Activated naive CD4-positive, alpha-beta T cell treated with anti-CD3 and anti-CD28 coated beads, Interleukin-2, amount 50 U/mL, for 72 hours (primary cell): ENCODE results near the gene LRTM2. TPM values are rescaled to one million over a fixed set of nuclear protein-coding genes. Genes with fewer than 3 reads are reported as not detected.

Source experiments
- ATAC-seq, 2 donors: fragments of 150-1000 bp; cut with Tn5 transposase; 2 replicates each; pipeline ENCODE4 v1.10.0; 2021; ENCODE audit warnings: mild to moderate bottlenecking in 2 of 2, moderate library complexity in 2 of 2
- DNase-seq, 2 donors: peaks; one replicate each; pipeline ENCODE4 v3.0.0; 2021 to 2022; ENCODE audit warnings: low spot score in 2 of 2
- H3K27ac Mint-ChIP-seq, 2 donors: one replicate each; pipeline ENCODE4 v1.8.0; 2022; ENCODE audit warnings: mild to moderate bottlenecking in 2 of 2, mixed read lengths in 2 of 2
- H3K36me3 Mint-ChIP-seq, 2 donors: one replicate each; pipeline ENCODE4 v1.8.0; 2022; ENCODE audit warnings: mixed read lengths in 2 of 2
- H3K9me3 Mint-ChIP-seq, 2 donors: one replicate each; pipeline ENCODE4 v1.8.0; 2022; ENCODE audit warnings: mixed read lengths in 2 of 2
- total RNA-seq, 2 donors: library from RNA; stranded (reverse); gene quantifications; one replicate each; pipeline ENCODE4 v1.2.3, GENCODE V29; 2022

The LRTM2 gene
- total RNA-seq, 2 donors from 2014 or later, result not detected

GRCh38 chr12:1795785-1796514 is 24.4 kb upstream of the LRTM2 start:
- ATAC-seq, result peak; percentile 96 to 97
- peak; percentile 94 to 98 for DNase-seq
- Mint-ChIP-seq H3K27ac (peak overlapping the region; percentile 92 to 94), H3K9me3 (no peaks in the 10 kb centered on the region), H3K36me3 (no peaks in the 10 kb centered on the region)

DNA sequence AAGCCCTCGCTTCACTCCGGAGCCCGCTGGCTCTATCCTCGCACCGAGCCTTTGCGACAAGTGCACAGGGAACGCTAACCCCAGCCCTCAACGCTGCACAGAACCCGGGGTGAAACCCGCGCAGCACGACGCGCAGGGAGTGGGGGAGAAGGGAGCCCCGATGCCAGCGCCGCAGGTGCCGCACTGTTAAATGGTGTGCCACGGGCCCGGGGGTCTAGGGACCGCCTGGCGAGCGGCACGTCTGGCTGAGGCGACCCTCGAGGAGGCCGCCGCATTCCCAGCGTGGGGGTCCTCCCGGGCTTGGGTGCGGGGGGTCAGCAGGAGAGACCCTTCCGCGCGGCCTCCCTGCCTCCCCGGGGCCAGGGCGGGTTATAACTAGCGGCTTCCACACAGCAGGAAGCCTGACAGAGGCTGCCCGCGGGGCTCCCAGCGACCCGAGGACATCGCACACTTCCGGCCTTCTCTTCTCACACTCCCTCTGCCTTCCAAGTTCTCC is 23.8 kb upstream of the LRTM2 start:
- DNase-seq, result peak; percentile 58 to 73
- peak; percentile 39 to 57 for ATAC-seq
- Mint-ChIP-seq H3K27ac (peak overlapping the region; percentile 92 to 94), H3K9me3 (no peaks in the 10 kb centered on the region), H3K36me3 (no peaks in the 10 kb centered on the region)

DNA sequence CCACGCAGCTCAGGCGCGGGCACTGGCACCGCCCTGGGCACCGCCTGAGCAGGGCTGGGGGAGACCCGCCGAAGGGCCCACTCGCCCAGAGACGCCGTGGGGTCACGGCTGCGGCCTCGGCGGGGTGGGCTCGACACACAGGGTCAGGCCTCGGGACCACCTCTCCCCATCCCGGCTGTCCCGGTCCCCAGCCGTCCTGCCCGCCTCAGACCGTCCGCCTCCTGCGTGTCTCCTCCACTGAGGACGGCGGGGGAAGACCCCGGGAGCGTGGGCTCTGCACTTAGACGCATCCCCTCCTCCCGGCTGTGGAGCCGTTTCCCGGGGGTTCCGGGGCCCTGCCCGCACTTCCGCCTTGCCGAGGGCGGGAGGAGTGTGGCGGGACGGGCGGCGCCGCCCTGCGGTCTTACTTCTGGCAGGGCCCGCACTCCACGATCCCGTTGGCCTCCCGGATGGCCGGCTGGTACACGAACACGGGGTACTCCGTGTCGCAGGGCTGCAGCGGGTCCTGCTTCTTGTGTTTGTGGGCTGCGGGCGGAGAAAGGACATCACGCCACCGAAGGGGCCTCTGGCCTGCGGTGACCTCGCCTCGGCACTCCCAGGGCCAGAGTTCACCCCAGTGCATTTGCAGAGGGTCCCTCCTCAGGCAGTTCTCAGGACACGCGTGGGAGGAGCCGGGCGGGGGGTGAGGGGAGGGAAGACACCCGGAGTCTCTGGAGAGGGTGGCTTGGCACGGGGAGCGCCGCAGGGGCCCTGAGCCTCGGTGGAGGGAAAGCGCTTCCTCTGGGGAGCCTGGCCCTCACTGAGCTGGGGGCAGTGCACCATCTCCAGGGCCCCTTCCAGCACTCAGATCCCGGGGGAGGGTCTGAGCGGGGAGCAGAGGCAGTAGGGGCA is 23.1 kb upstream of the LRTM2 start:
- peak in 1 of 2 donors; percentile 58 for DNase-seq
- H3K9me3 Mint-ChIP-seq, result no peaks in the 10 kb centered on the region

DNA sequence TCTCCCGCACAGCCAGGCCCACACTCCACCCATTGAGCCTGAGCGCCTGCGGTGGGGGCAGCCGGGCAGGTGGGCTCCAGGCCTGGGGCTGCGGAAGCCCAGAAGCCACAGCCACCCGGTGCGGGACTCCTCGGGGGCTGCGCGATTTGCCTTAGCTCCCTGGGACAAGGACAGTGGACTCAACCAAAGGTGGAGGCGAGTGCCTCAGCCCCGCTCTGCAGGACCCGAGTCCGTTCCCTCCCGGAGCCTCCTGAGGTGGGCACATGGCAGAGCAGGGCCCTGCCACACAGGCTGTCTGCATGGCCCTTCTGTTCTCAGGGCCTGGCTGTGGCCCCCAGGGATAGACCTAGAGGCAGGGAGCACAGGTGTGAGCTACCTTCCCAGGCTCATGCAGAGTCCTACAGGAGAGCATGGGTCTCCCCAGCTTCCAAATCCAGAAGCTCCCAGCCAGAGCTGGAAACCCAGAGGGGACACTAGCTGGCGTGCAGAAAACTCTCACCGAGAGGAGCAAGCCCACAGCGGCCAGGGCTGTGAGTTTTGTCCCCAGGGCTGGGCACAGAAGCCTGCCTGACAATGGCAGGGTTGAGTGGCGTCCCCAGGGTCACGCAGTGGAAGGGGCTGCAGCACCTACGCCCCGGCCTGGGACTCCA is 22.2 kb upstream of the LRTM2 start:
- H3K9me3 Mint-ChIP-seq, result no peaks in the 10 kb centered on the region
- no peaks in the 10 kb centered on the region for H3K36me3 Mint-ChIP-seq
- H3K27ac Mint-ChIP-seq, result no peak overlapping the region
- DNase-seq, result peak in 1 of 2 donors; percentile 59
- ATAC-seq, result no peak

More for the DNA sequence above, 23.1 kb upstream of the LRTM2 start:
- peak; percentile 14 to 39 for ATAC-seq
- H3K36me3 Mint-ChIP-seq, result no peaks in the 10 kb centered on the region
- peak overlapping the region; percentile 93 to 94 for H3K27ac Mint-ChIP-seq

GRCh38 chr12:1798641-1799020 is 21.7 kb upstream of the LRTM2 start:
- ATAC-seq, result no peak

GRCh38 chr12:1799051-1799881 is 21.1 kb upstream of the LRTM2 start:
- peak in 1 of 2 donors; percentile 56 for DNase-seq
- Mint-ChIP-seq H3K27ac (no peak overlapping the region), H3K36me3 (no peaks in the 10 kb centered on the region), H3K9me3 (peaks cover under 1 to 1% of the 10 kb centered on the region in 2 donors)
- no peak for ATAC-seq

More at GRCh38 chr12:1798641-1799020, 21.7 kb upstream of the LRTM2 start:
- Mint-ChIP-seq H3K9me3 (no peaks in the 10 kb centered on the region), H3K36me3 (no peaks in the 10 kb centered on the region), H3K27ac (no peak overlapping the region)
- DNase-seq, result peak in 1 of 2 donors; percentile 52

- H3K9me3 Mint-ChIP-seq, result peaks cover 4 to 5% of the 10 kb centered on the region in 2 donors
- ATAC-seq (no peak), DNase-seq (peak in 1 of 2 donors; percentile 50)
- no peak overlapping the region for H3K27ac Mint-ChIP-seq
- no peaks in the 10 kb centered on the region for H3K36me3 Mint-ChIP-seq
Measured at GRCh38 chr12:1799882-1800400, 20.4 kb upstream of the LRTM2 start.

GRCh38 chr12:1800401-1801302 is 19.7 kb upstream of the LRTM2 start:
- H3K27ac Mint-ChIP-seq, result no peak overlapping the region
- peaks cover 4 to 5% of the 10 kb centered on the region in 2 donors for H3K9me3 Mint-ChIP-seq
- no peak for ATAC-seq
- no peaks in the 10 kb centered on the region for H3K36me3 Mint-ChIP-seq
- DNase-seq, result peak in 1 of 2 donors; percentile 51

DNA sequence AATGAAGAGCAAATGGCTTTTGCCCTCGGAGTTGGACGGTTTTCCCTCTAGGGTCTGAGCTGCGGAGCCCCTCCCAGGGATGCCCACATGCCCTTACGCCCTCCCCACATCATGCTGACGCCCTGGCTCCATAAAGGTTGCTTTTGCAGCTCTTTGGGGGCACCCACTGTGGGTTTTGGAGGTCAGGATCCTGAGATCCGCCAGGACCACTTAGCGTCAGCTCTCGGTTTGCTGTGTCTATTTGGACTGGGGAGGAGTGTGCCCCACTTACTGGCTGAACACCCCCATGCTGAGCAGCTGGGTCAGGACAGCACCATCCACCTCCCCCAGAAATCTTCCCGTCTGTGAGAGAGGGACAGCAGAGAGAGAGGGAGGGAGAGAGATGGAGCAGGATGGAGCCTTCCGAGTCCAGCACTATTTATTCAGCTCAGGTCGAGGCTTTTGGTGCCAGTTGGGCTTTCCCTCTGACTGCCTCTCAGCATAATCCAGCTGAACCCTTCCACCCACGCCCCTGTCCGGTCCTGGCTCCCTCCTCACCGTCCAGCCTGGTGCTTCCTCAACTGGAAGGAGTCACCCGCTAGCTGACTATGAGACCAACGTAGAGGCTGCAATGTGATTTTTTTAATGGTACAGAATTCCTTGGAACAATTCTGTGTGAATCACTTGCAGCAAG is 18.9 kb upstream of the LRTM2 start:
- no peak overlapping the region for H3K27ac Mint-ChIP-seq
- H3K36me3 Mint-ChIP-seq, result no peaks in the 10 kb centered on the region
- ATAC-seq (no peak), DNase-seq (no peak)
- peaks cover 4 to 5% of the 10 kb centered on the region in 2 donors for H3K9me3 Mint-ChIP-seq

GRCh38 chr12:1803736-1804135 is 16.6 kb upstream of the LRTM2 start:
- ATAC-seq (no peak), DNase-seq (peak in 1 of 2 donors; percentile 51)
- H3K9me3 Mint-ChIP-seq, result peaks cover 4 to 5% of the 10 kb centered on the region in 2 donors
- H3K27ac Mint-ChIP-seq, result no peak overlapping the region
- H3K36me3 Mint-ChIP-seq, result no peaks in the 10 kb centered on the region

GRCh38 chr12:1804545-1805332 is 15.6 kb upstream of the LRTM2 start:
- H3K36me3 Mint-ChIP-seq, result no peaks in the 10 kb centered on the region
- DNase-seq (peak; percentile 84 to 85), ATAC-seq (peak; percentile 96 to 97)
- peaks cover 4 to 5% of the 10 kb centered on the region in 2 donors for H3K9me3 Mint-ChIP-seq
- H3K27ac Mint-ChIP-seq, result peak overlapping the region; percentile 92 to 95

DNA sequence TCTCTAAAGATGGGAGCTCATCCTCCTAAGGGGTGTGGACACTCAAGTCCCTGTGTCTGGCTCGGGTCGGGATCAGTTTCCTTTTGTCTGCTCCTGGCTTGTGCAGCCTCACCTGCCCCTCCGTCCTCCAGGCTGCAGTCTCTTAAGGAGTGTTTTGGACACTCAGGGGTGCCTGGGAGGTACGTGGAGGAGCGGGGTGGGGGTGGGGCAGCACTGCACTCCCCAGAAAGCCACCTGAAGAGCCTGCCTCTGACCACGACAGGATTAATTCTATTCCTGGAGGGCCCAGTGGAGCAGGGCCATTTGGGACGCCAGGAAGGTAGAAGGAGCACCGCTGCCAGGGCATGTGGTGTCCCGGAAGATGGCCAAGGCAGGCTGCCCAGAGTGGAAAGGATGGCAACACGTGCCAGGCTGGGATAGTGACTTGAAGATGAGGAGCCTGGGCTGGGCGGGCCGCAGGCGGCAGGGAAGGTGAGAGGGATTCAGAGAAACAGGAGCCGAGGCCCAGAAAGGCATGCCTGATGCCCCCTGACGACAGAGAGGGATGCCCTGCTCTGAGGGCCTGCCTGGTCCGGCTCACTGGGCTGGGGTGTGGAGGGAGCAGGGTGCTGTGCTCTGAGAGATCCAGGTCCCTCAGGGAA is 14.8 kb upstream of the LRTM2 start:
- Mint-ChIP-seq H3K36me3 (no peaks in the 10 kb centered on the region), H3K27ac (peak overlapping the region in 1 of 2 donors; percentile 95), H3K9me3 (peaks cover 4 to 5% of the 10 kb centered on the region in 2 donors)
- DNase-seq, result no peak
- ATAC-seq, result no peak
